Measurements from ENCODE around the gene MYL12A.

MYL12A gene

GRCh38 chr18:3234457-3234856, 13.1 kb upstream of the MYL12A start:
- TF ChIP-seq GLIS3 (CRISPR knock-in tag; IDR thresholded peaks at IDR 0.05) (no peak), POU6F1 (CRISPR knock-in tag; IDR thresholded peaks at IDR 0.05; ENCODE audit: borderline replicate concordance, low read depth) (no peak), ARNTL (CRISPR knock-in tag; IDR thresholded peaks at IDR 0.05; ENCODE audit: borderline replicate concordance, low read depth) (no peak)

GRCh38 chr18:3235846-3236245, 11.8 kb upstream of the MYL12A start:
- TF ChIP-seq PPARA (CRISPR knock-in tag; IDR thresholded peaks at IDR 0.05; ENCODE audit: borderline replicate concordance) (no peak), TSHZ2 (CRISPR knock-in tag; IDR thresholded peaks at IDR 0.05) (no peak), ISL1 (CRISPR knock-in tag; IDR thresholded peaks at IDR 0.05) (no peak), ZNF565 (CRISPR knock-in tag; conservative IDR thresholded peaks at IDR 0.05; ENCODE audit: low read depth) (no peak), ARNTL (CRISPR knock-in tag; IDR thresholded peaks at IDR 0.05; ENCODE audit: borderline replicate concordance, low read depth) (no peak), ZC3H10 (CRISPR knock-in tag; IDR thresholded peaks at IDR 0.05) (no peak), SNAI2 (CRISPR knock-in tag; IDR thresholded peaks at IDR 0.05) (no peak), GLIS3 (CRISPR knock-in tag; IDR thresholded peaks at IDR 0.05) (no peak), ZNF8 (CRISPR knock-in tag; IDR thresholded peaks at IDR 0.05) (no peak), CREB5 (CRISPR knock-in tag; IDR thresholded peaks at IDR 0.05; ENCODE audit: low read depth) (no peak), BACH2 (CRISPR knock-in tag; IDR thresholded peaks at IDR 0.05; ENCODE audit: borderline replicate concordance) (no peak), RARB (CRISPR knock-in tag; IDR thresholded peaks at IDR 0.05) (no peak), CSRNP3 (CRISPR knock-in tag; IDR thresholded peaks at IDR 0.05) (no peak), TCF4 (CRISPR knock-in tag; IDR thresholded peaks at IDR 0.05; ENCODE audit: borderline replicate concordance) (no peak), TOX (CRISPR knock-in tag; IDR thresholded peaks at IDR 0.05; ENCODE audit: borderline replicate concordance) (no peak), ZFP30 (CRISPR knock-in tag; IDR thresholded peaks at IDR 0.05) (no peak), ZNF70 (CRISPR knock-in tag; IDR thresholded peaks at IDR 0.05) (no peak)
- ATAC-seq: no peak

More at GRCh38 chr18:3234457-3234856, 13.1 kb upstream of the MYL12A start:
- ATAC-seq: no peak

- no peak for ATAC-seq
- TF ChIP-seq BACH2 (CRISPR knock-in tag; IDR thresholded peaks at IDR 0.05; ENCODE audit: borderline replicate concordance) (no peak), POU6F1 (CRISPR knock-in tag; IDR thresholded peaks at IDR 0.05; ENCODE audit: borderline replicate concordance, low read depth) (no peak), ZNF8 (CRISPR knock-in tag; IDR thresholded peaks at IDR 0.05) (no peak), SNAI2 (CRISPR knock-in tag; IDR thresholded peaks at IDR 0.05) (no peak), TOX (CRISPR knock-in tag; IDR thresholded peaks at IDR 0.05; ENCODE audit: borderline replicate concordance) (no peak), ZFP30 (CRISPR knock-in tag; IDR thresholded peaks at IDR 0.05) (no peak), GLIS3 (CRISPR knock-in tag; IDR thresholded peaks at IDR 0.05) (no peak), ISL1 (CRISPR knock-in tag; IDR thresholded peaks at IDR 0.05) (no peak), CREB5 (CRISPR knock-in tag; IDR thresholded peaks at IDR 0.05; ENCODE audit: low read depth) (no peak), CSDC2 (CRISPR knock-in tag; IDR thresholded peaks at IDR 0.05) (no peak), ARNTL (CRISPR knock-in tag; IDR thresholded peaks at IDR 0.05; ENCODE audit: borderline replicate concordance, low read depth) (no peak), ZFP3 (CRISPR knock-in tag; IDR thresholded peaks at IDR 0.05) (no peak), PATZ1 (CRISPR knock-in tag; IDR thresholded peaks at IDR 0.05; ENCODE audit: borderline replicate concordance) (no peak), ZC3H10 (CRISPR knock-in tag; IDR thresholded peaks at IDR 0.05) (no peak), RARB (CRISPR knock-in tag; IDR thresholded peaks at IDR 0.05) (no peak), ESRRG (CRISPR knock-in tag; IDR thresholded peaks at IDR 0.05) (no peak), ZNF70 (CRISPR knock-in tag; IDR thresholded peaks at IDR 0.05) (no peak), CSRNP3 (CRISPR knock-in tag; IDR thresholded peaks at IDR 0.05) (no peak), ZNF565 (CRISPR knock-in tag; conservative IDR thresholded peaks at IDR 0.05; ENCODE audit: low read depth) (no peak)
These were observed 11.1 kb upstream of the MYL12A start for GRCh38 chr18:3236470-3236869.
